Fibroblast of lung (primary cell): ENCODE data around the gene LEO1. TPM values are rescaled to one million over a fixed set of nuclear protein-coding genes. Genes with fewer than 3 reads are reported as not detected.
A peak's percentile ranks its signal among the peaks of the same experiment; 100 is the strongest.

Source experiments
- DNase-seq, 2 donors: peaks; one replicate each; pipeline versions ENCODE4 v3.0.0 to v3.0.0-alpha.2; 2010; ENCODE audit warnings: low read depth in 2 of 2
- H2AFZ ChIP-seq: 2 replicates; pipeline ENCODE4 v1.5.1; 2012; ENCODE audit warnings: low read length, control low read depth, inconsistent platforms
- H3K27ac ChIP-seq: 2 replicates; pipeline ENCODE4 v1.5.1; 2011; ENCODE audit warnings: low read length, control low read depth; ENCODE audit not compliant: insufficient read depth
- H3K27me3 ChIP-seq: 2 replicates; pipeline ENCODE4 v1.5.1; 2011; ENCODE audit warnings: mild to moderate bottlenecking, low read length; ENCODE audit not compliant: control insufficient read depth, insufficient read depth
- H3K36me3 ChIP-seq: 2 replicates; pipeline ENCODE4 v1.5.1; 2011; ENCODE audit warnings: low read length; ENCODE audit not compliant: control insufficient read depth, insufficient read depth
- H3K4me1 ChIP-seq: 2 replicates; pipeline ENCODE4 v1.5.1; 2011; ENCODE audit warnings: low read length; ENCODE audit not compliant: control insufficient read depth, insufficient read depth; ENCODE audit errors: extremely low read depth
- H3K4me2 ChIP-seq: 2 replicates; pipeline ENCODE4 v1.5.1; 2011; ENCODE audit warnings: low read length, control low read depth; ENCODE audit not compliant: insufficient read depth; ENCODE audit errors: extremely low read depth
- H3K4me3 ChIP-seq, 4 experiments: fragments of 200-600 bp in 1 of 4; sonication (generic) in 1 of 4; replicated peaks in 1 of 4; 2 replicates each; pipeline ENCODE4 v1.5.1; 2011 to 2016; ENCODE audit warnings: low read length in 4 of 4, low read depth in 3 of 4, mild to moderate bottlenecking in 3 of 4, control low read depth in 2 of 4, inconsistent platforms in 1 of 4, mixed read lengths in 1 of 4; ENCODE audit not compliant: insufficient read depth in 1 of 4; ENCODE audit errors: control extremely low read depth in 1 of 4
- H3K79me2 ChIP-seq: 2 replicates; pipeline ENCODE4 v1.5.1; 2012; ENCODE audit warnings: mild to moderate bottlenecking, low read length, inconsistent platforms; ENCODE audit not compliant: control insufficient read depth, insufficient read depth
- H3K9ac ChIP-seq: 2 replicates; pipeline ENCODE4 v1.5.1; 2011; ENCODE audit warnings: mild to moderate bottlenecking, low read length, control low read depth; ENCODE audit not compliant: insufficient read depth
- H3K9me3 ChIP-seq: 2 replicates; pipeline ENCODE4 v1.5.1; 2012; ENCODE audit warnings: low read depth, low read length; ENCODE audit not compliant: control insufficient read depth, insufficient read depth
- H4K20me1 ChIP-seq: 2 replicates; pipeline ENCODE4 v1.5.1; 2011; ENCODE audit warnings: low read length; ENCODE audit not compliant: control insufficient read depth, insufficient read depth; ENCODE audit errors: extremely low read depth
- EZH2 ChIP-seq: IDR thresholded peaks from 2 replicates; pipeline ENCODE4 v1.5.1; 2012; ENCODE audit warnings: low read length, control low read depth, mild to moderate bottlenecking; ENCODE audit errors: missing control alignments
- polyA plus RNA-seq, 2 donors: library from polyadenylated mRNA; depleted of rRNA in 1 of 2; stranded (reverse) in 1 of 2; unstranded in 1 of 2; fragments of >200 nt; gene quantifications; 2 replicates each; pipeline ENCODE4 v1.2.1, GENCODE V29; 2011 to 2012; ENCODE audit warnings: missing spikeins in 1 of 2
- total RNA-seq: library from RNA; depleted of rRNA; stranded (reverse); fragments of >200 nt; gene quantifications from 2 replicates; pipeline ENCODE4 v1.2.1, GENCODE V29; 2014
- TF ChIP-seq, protein P1 (sequence below), 2 donors: IDR thresholded peaks in 1 of 2; conservative IDR thresholded peaks in 1 of 2; 1 replicate in 1 of 2; 2 replicates in 1 of 2; pipeline ENCODE4 v1.5.1; 2011 to 2012; ENCODE audit warnings: low read length in 2 of 2, control low read depth in 1 of 2, inconsistent platforms in 1 of 2, low read depth in 1 of 2, mild to moderate bottlenecking in 1 of 2

LEO1 gene
- total and polyA plus RNA-seq, 2 donors (not counting 1 experiment from before 2014, with no cell fraction given), result 12.9 to 21.3 TPM

DNA sequence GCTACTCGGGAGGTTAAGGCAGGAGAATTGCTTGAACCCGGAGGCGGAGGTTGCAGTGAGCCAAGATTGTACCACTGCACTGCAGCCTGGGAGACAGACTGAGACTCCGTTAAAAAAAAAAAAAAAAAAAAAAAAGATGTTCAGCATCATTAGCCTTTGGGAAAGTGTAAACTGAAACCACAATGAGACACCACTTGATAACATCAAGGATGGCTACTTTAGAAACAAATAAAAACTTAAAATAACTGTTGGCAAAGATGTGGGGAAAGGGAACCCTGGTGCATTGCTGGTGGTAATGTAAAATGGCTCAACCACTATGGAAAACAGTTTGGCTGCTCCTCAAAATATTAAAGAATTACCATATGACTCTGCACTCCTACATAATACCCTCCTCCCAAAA lies 1.9 kb downstream of the LEO1 start:
- H3K36me3 ChIP-seq, result no peaks in the 10 kb centered on the region
- no peak overlapping the region for H2AFZ ChIP-seq
- H4K20me1 ChIP-seq, result no peaks in the 10 kb centered on the region
- DNase-seq, result peak in 1 of 2 donors; percentile 25
- peaks cover 44% of the 10 kb centered on the region for H3K79me2 ChIP-seq
- no peak for TF ChIP-seq EZH2
- TF ChIP-seq, protein P1, sequence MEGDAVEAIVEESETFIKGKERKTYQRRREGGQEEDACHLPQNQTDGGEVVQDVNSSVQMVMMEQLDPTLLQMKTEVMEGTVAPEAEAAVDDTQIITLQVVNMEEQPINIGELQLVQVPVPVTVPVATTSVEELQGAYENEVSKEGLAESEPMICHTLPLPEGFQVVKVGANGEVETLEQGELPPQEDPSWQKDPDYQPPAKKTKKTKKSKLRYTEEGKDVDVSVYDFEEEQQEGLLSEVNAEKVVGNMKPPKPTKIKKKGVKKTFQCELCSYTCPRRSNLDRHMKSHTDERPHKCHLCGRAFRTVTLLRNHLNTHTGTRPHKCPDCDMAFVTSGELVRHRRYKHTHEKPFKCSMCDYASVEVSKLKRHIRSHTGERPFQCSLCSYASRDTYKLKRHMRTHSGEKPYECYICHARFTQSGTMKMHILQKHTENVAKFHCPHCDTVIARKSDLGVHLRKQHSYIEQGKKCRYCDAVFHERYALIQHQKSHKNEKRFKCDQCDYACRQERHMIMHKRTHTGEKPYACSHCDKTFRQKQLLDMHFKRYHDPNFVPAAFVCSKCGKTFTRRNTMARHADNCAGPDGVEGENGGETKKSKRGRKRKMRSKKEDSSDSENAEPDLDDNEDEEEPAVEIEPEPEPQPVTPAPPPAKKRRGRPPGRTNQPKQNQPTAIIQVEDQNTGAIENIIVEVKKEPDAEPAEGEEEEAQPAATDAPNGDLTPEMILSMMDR (conservative IDR thresholded peaks at IDR 0.05 in 1 of 2, IDR thresholded peaks at IDR 0.05 in 1 of 2; ENCODE audit: low read depth in 1 of 2, low read length in 2 of 2), result no peak
- H3K9me3 ChIP-seq, result no peaks in the 10 kb centered on the region
- no peak overlapping the region for H3K27ac ChIP-seq
- H3K9ac ChIP-seq, result no peak overlapping the region
- H3K4me1 ChIP-seq, result no peaks in the 10 kb centered on the region
- no peaks in the 10 kb centered on the region for H3K27me3 ChIP-seq
- H3K4me2 ChIP-seq, result no peak overlapping the region
- H3K4me3 ChIP-seq, result peak overlapping the region in 2 of 4 experiments; percentile 1 to 80

DNA sequence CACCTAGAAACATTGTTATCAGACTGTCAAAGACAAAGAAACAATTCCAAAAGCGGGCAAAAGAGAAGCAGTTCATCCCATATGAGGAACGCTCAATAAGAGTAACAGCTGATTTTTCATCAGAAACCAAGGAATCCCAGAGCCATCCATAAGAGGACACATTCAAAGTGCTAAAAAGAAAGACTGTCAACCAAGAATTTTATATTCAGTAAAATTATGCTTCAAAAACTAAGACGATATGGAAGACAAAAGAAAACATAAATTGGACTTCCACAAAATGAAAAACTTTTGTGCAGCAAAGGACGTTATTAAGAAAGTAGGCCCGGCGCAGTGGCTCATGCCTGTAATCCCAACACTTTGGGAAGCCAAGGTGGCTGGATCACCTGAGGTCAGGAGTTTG lies 4.0 kb downstream of the LEO1 start:
- Histone ChIP-seq H3K4me2 (no peak overlapping the region), H3K4me1 (no peaks in the 10 kb centered on the region), H3K79me2 (peaks cover 44% of the 10 kb centered on the region), H3K9me3 (no peaks in the 10 kb centered on the region), H4K20me1 (no peaks in the 10 kb centered on the region), H3K9ac (no peak overlapping the region), H3K27ac (no peak overlapping the region), H3K27me3 (no peaks in the 10 kb centered on the region), H3K4me3 (no peak overlapping the region), H2AFZ (no peak overlapping the region), H3K36me3 (no peaks in the 10 kb centered on the region)
- TF ChIP-seq EZH2, result no peak
- TF ChIP-seq, protein P1 (conservative IDR thresholded peaks at IDR 0.05 in 1 of 2, IDR thresholded peaks at IDR 0.05 in 1 of 2; ENCODE audit: low read depth in 1 of 2, low read length in 2 of 2), result no peak
- DNase-seq, result no peak

DNA sequence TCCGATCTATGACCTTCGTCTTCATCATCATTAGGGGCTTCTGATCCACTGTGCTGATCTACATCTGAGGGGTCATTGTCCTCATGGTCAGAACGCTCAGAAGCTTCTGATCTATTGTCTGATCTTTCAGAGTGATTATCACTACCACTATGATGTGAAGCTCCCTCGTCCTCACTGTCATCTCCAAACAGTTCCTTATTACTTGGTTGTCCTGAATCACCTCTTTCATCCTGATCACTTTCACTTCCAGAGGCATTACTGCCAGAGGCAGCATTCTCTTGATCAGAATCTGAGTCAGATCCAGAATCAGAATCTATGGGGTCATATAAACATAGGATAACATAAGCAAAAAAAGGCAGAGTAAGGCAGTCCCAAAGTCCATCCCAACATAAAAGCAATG lies 5.4 kb downstream of the LEO1 start:
- H3K4me3 ChIP-seq, result no peak overlapping the region
- H2AFZ ChIP-seq, result no peak overlapping the region
- H3K9me3 ChIP-seq, result no peaks in the 10 kb centered on the region
- no peaks in the 10 kb centered on the region for H3K4me1 ChIP-seq
- DNase-seq, result no peak
- H3K27me3 ChIP-seq, result no peaks in the 10 kb centered on the region
- no peak overlapping the region for H3K9ac ChIP-seq
- TF ChIP-seq, protein P1 (conservative IDR thresholded peaks at IDR 0.05 in 1 of 2, IDR thresholded peaks at IDR 0.05 in 1 of 2; ENCODE audit: low read depth in 1 of 2, low read length in 2 of 2), result no peak
- TF ChIP-seq EZH2, result no peak
- H3K79me2 ChIP-seq, result peaks cover 41% of the 10 kb centered on the region
- H3K27ac ChIP-seq, result no peak overlapping the region
- H3K36me3 ChIP-seq, result no peaks in the 10 kb centered on the region
- H4K20me1 ChIP-seq, result no peaks in the 10 kb centered on the region
- no peak overlapping the region for H3K4me2 ChIP-seq
